ENCODE data around the gene HDAC4. TPM values are rescaled to one million over a fixed set of nuclear protein-coding genes. Genes with fewer than 3 reads are reported as not detected.

HDAC4 gene
- total and polyA plus RNA-seq, 2 of the 4 experiments (the other 2 are of a cell fraction) = 4.1 to 7.2 TPM

DNA sequence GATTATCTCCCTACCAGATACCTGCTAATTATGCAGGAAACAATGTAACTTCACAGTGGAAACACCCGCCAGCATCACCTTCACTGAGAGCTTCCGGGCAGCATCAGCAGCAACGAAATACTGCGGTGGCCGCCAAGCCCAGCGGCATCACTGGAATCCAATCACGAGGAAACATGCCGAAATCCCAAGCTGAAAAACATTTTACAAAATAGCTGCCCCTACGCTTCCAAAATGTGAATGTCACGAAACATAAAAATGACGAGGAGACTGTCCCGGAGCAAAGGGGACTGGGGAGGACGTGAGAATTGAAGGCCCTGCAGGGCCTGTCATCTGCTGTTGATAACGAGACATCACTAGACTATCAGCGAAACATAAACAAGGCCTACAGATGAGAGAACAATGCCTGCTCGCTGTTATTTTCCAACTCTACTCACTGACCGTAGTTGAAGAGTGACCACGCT is 82.6 kb downstream of the HDAC4 start:
- H2BK120ac ChIP-seq (ENCODE audit: low read depth, low read length) = no peak overlapping the region; the same call in 1 of the 2 replicates
- POLR2A ChIA-PET (ENCODE audit: unreplicated experiment) = no interaction called here

More for the DNA sequence above, 82.6 kb downstream of the HDAC4 start:
- no peak overlapping the region; the same call in 1 of the 2 replicates for H3K14ac ChIP-seq (replicated peaks; ENCODE audit: low read depth, low read length)
- intact Hi-C loops (cut with micrococcal nuclease) = no loop called here
- in situ Hi-C loops (cut with MboI; ENCODE audit: low sequenced_read_pairs) = no loop called here
- no peak overlapping the region for H3K56ac ChIP-seq (ENCODE audit: extremely low read depth, insufficient read depth, low read length)
- no TSS peak for BruUV-seq (replicated peaks)
- WGBS, 2 experiments (ENCODE audit: extremely low coverage in 2 of 2, insufficient read length in 1 of 2) = 63% methylated on average over 6 of the region's 18 CpGs; no CpG with 5 or more reads in 1 of the 2 experiments
- H3K4ac ChIP-seq (ENCODE audit: low read depth, low read length) = peak overlapping the region; percentile 7
- no peak overlapping the region for H3K9ac ChIP-seq (ENCODE audit: low read depth, low read length)
- CTCF ChIA-PET = no interaction called here
- no peaks in the 10 kb centered on the region for H3K27me3 ChIP-seq (ENCODE audit: control insufficient read depth, insufficient read depth, low read length)
- H2AK9ac ChIP-seq (replicated peaks; ENCODE audit: low read depth, low read length, poor library complexity) = no peak overlapping the region
- no peaks in the 10 kb centered on the region for H4K20me1 ChIP-seq (ENCODE audit: insufficient read depth, low read length)
- peak overlapping the region; percentile 5 to 62; a peak in 3 of 4 replicates for H4K8ac ChIP-seq (ENCODE audit: low read depth in 2 of 2, low read length in 2 of 2)
- H2BK15ac ChIP-seq (ENCODE audit: low read depth, low read length) = peak overlapping the region; percentile 38; the same call in 1 of the 3 replicates
- H3K9me3 ChIP-seq (ENCODE audit: control insufficient read depth, insufficient read depth, low read length) = peaks cover 2% of the 10 kb centered on the region; the same call in 1 of the 2 replicates
- TF ChIP-seq, protein P1, sequence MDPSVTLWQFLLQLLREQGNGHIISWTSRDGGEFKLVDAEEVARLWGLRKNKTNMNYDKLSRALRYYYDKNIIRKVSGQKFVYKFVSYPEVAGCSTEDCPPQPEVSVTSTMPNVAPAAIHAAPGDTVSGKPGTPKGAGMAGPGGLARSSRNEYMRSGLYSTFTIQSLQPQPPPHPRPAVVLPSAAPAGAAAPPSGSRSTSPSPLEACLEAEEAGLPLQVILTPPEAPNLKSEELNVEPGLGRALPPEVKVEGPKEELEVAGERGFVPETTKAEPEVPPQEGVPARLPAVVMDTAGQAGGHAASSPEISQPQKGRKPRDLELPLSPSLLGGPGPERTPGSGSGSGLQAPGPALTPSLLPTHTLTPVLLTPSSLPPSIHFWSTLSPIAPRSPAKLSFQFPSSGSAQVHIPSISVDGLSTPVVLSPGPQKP (IDR thresholded peaks at IDR 0.05; ENCODE audit: borderline replicate concordance, low read depth, low read length) = no peak
- TF ChIP-seq RFX5 (IDR thresholded peaks at IDR 0.05; ENCODE audit: low read depth, low read length) (no peak), RCOR1 (IDR thresholded peaks at IDR 0.05; ENCODE audit: insufficient replicate concordance, low read length) (no peak), SMC3 (IDR thresholded peaks at IDR 0.05; ENCODE audit: low read depth, low read length) (no peak), MAFK (IDR thresholded peaks at IDR 0.05; ENCODE audit: low read depth, low read length) (no peak), BHLHE40 (IDR thresholded peaks at IDR 0.05; ENCODE audit: low read depth, low read length) (no peak)
- TF ChIP-seq, protein P2, sequence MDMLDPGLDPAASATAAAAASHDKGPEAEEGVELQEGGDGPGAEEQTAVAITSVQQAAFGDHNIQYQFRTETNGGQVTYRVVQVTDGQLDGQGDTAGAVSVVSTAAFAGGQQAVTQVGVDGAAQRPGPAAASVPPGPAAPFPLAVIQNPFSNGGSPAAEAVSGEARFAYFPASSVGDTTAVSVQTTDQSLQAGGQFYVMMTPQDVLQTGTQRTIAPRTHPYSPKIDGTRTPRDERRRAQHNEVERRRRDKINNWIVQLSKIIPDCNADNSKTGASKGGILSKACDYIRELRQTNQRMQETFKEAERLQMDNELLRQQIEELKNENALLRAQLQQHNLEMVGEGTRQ (IDR thresholded peaks at IDR 0.05; ENCODE audit: low read depth, low read length) = no peak
- TF ChIP-seq, protein P3, sequence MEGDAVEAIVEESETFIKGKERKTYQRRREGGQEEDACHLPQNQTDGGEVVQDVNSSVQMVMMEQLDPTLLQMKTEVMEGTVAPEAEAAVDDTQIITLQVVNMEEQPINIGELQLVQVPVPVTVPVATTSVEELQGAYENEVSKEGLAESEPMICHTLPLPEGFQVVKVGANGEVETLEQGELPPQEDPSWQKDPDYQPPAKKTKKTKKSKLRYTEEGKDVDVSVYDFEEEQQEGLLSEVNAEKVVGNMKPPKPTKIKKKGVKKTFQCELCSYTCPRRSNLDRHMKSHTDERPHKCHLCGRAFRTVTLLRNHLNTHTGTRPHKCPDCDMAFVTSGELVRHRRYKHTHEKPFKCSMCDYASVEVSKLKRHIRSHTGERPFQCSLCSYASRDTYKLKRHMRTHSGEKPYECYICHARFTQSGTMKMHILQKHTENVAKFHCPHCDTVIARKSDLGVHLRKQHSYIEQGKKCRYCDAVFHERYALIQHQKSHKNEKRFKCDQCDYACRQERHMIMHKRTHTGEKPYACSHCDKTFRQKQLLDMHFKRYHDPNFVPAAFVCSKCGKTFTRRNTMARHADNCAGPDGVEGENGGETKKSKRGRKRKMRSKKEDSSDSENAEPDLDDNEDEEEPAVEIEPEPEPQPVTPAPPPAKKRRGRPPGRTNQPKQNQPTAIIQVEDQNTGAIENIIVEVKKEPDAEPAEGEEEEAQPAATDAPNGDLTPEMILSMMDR (conservative IDR thresholded peaks at IDR 0.05; ENCODE audit: low read depth, low read length) = no peak
- H4K91ac ChIP-seq (ENCODE audit: insufficient read depth, low read depth, low read length) = peak overlapping the region; percentile 10; the same call in 1 of the 2 replicates
- H2BK20ac ChIP-seq (ENCODE audit: low read depth, low read length) = peak overlapping the region; percentile 20; the same call in 1 of the 2 replicates
- H3K4me2 ChIP-seq (ENCODE audit: low read depth, low read length) = 0 out of 2 replicates have a peak overlapping the region, but pooled peaks have one; percentile 8
- ATAC-seq (ENCODE audit: low read depth) (no peak), DNase-seq (no peak)
- H2AK5ac ChIP-seq (ENCODE audit: low read depth, low read length) = peak overlapping the region; percentile 45
- H3K36me3 ChIP-seq (ENCODE audit: control insufficient read depth, insufficient read depth, low read length) = peaks cover 9% of the 10 kb centered on the region
- peak overlapping the region; percentile 53; the same call in 1 of the 2 replicates for H3K27ac ChIP-seq (ENCODE audit: insufficient read depth, low read length)
- dilution Hi-C loops (cut with HindIII; ENCODE audit: low sequenced_read_pairs, unreplicated experiment) = no loop called here
- H2AFZ ChIP-seq (replicated peaks; ENCODE audit: low read length, poor library complexity) = no peak overlapping the region
- H4K5ac ChIP-seq (ENCODE audit: low read depth, low read length) = peak overlapping the region; percentile 45
- peaks cover 20% of the 10 kb centered on the region for H3K4me1 ChIP-seq (ENCODE audit: control insufficient read depth, insufficient read depth, low read length)
- H3K18ac ChIP-seq (ENCODE audit: low read depth, low read length) = peak overlapping the region; percentile 55
- H3K4me3 ChIP-seq (ENCODE audit: insufficient read depth, low read depth, low read length) = no peak overlapping the region
- H3K79me1 ChIP-seq (ENCODE audit: low read depth in 1 of 2, low read length in 2 of 2) = peaks cover 44 to 71% of the 10 kb centered on the region in 2 experiments
- H3K23ac ChIP-seq (ENCODE audit: low read depth, low read length) = no peak overlapping the region
- peak overlapping the region; percentile 15 for H2BK5ac ChIP-seq (ENCODE audit: low read depth, low read length, poor library complexity, severe bottlenecking)
- H3K9me1 ChIP-seq (ENCODE audit: insufficient read depth, low read length) = no peaks in the 10 kb centered on the region; the same call in 1 of the 2 replicates

Measured in IMR-90 (cell line).